HepG2 (cell line): ENCODE results near the gene FAM120B.

Experiments
- CTCF ChIP-seq: sonication (generic); formaldehyde crosslinking; IDR thresholded peaks from 2 replicates; pipeline ENCODE4 v1.5.0; 2020; ENCODE audit warnings: mild to moderate bottlenecking, missing genetic modification reagents, moderate library complexity
- FOXA1 ChIP-seq, 2 experiments: fragments of 450-650 bp in 1 of 2; sonication (generic) in 1 of 2; formaldehyde crosslinking in 1 of 2; IDR thresholded peaks; 2 replicates each; pipeline versions ENCODE4 v1.4.0 to v1.6.1; 2016 to 2020; ENCODE audit warnings: missing genetic modification reagents in 1 of 2
- HBP1 ChIP-seq: IDR thresholded peaks from 2 replicates; pipeline ENCODE4 v1.6.1; 2016; ENCODE audit warnings: low read depth, control low read depth
- MBD4 ChIP-seq: IDR thresholded peaks from 2 replicates; pipeline ENCODE4 v1.6.1; 2012; ENCODE audit warnings: low read length, inconsistent platforms, borderline replicate concordance
- MEF2D ChIP-seq: sonication (generic); formaldehyde crosslinking; IDR thresholded peaks from 2 replicates; pipeline ENCODE4 v1.5.1; 2020; ENCODE audit warnings: mild to moderate bottlenecking, missing genetic modification reagents
- MTF2 ChIP-seq: sonication (generic); formaldehyde crosslinking; IDR thresholded peaks from 2 replicates; pipeline ENCODE4 v1.5.0; 2020; ENCODE audit warnings: missing genetic modification reagents, borderline replicate concordance
- MYC ChIP-seq: sonication (generic); formaldehyde crosslinking; IDR thresholded peaks from 2 replicates; pipeline ENCODE4 v1.9.0; 2021; ENCODE audit warnings: missing genetic modification reagents, borderline replicate concordance
- PCBP1 ChIP-seq: fragments of 200-400 bp; formaldehyde crosslinking; IDR thresholded peaks from 2 replicates; pipeline ENCODE4 v1.6.1; 2017; ENCODE audit warnings: mild to moderate bottlenecking, low read depth, low read length, borderline replicate concordance
- SMAD3 ChIP-seq: sonication (generic); formaldehyde crosslinking; IDR thresholded peaks from 2 replicates; pipeline ENCODE4 v1.4.0; 2020; ENCODE audit warnings: missing genetic modification reagents
- ZFP41 ChIP-seq: sonication (generic); formaldehyde crosslinking; IDR thresholded peaks from 2 replicates; pipeline ENCODE4 v1.4.0; 2020; ENCODE audit warnings: mild to moderate bottlenecking, missing genetic modification reagents, borderline replicate concordance
- ZNF562 ChIP-seq: sonication (generic); formaldehyde crosslinking; IDR thresholded peaks from 2 replicates; pipeline ENCODE4 v1.8.0; 2022; ENCODE audit warnings: missing genetic modification reagents, borderline replicate concordance

DNA sequence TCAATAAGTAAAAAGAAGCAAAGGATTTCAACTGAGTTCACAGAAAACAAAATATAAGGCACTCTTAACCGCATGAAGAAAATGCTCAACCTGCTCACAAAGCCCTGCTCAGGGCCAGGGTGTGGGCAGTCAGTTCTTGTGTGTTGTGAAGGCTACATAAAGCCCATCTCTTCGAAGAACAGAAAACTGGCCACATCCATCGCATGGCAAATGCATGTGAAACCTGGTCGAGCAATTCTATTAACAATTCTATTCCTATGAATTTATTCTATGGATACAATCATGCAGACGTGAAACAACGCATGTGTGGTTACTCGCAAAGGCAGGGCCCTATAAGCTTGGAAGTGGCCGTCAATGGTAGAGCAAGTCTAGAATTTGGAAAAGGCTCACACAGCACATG, 136.0 kb downstream of the FAM120B start:
- TF ChIP-seq ZNF562 (CRISPR knock-in tag) (no peak), HBP1 (no peak), MTF2 (no peak), FOXA1 (IDR thresholded peaks at IDR 0.05) (no peak), FOXA1 (CRISPR knock-in tag; IDR thresholded peaks at IDR 0.05) (no peak), ZFP41 (CRISPR knock-in tag) (no peak), SMAD3 (no peak), MBD4 (no peak), CTCF (CRISPR knock-in tag) (no peak), MYC (CRISPR knock-in tag) (no peak), MEF2D (CRISPR knock-in tag) (no peak), PCBP1 (no peak)
